Stimulated activated CD4-positive, alpha-beta T cell treated with anti-CD3 and anti-CD28 coated beads, Interleukin-15, amount 100 ng/mL, for 48 hours (primary cell): ENCODE results near the gene KCTD3.

ENCODE experiments used
- DNase-seq, 2 donors: peaks; one replicate each; pipeline ENCODE4 v3.0.0-alpha.2; 2020; ENCODE audit warnings: low read depth in 2 of 2

Gene KCTD3

DNA sequence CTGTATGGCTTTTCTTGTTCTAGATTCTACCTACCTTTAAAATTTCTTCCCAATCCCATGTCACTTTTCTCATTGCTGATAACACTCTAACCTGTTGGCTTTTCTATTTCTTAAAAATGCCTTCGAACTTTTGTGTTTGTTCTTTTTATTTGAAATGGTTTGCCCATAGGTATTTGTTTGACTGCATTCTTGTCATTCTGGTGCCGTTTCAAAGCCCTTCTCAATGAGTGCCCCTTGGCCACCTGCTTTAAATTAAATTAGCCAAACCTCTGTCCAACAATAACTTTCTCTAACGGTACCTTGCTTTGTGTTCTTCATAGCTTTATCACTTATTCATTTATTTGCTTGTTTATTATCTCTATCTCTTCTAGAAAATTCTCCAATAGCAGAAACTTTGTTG, 38.9 kb downstream of the KCTD3 start:
- no peak for DNase-seq

DNA sequence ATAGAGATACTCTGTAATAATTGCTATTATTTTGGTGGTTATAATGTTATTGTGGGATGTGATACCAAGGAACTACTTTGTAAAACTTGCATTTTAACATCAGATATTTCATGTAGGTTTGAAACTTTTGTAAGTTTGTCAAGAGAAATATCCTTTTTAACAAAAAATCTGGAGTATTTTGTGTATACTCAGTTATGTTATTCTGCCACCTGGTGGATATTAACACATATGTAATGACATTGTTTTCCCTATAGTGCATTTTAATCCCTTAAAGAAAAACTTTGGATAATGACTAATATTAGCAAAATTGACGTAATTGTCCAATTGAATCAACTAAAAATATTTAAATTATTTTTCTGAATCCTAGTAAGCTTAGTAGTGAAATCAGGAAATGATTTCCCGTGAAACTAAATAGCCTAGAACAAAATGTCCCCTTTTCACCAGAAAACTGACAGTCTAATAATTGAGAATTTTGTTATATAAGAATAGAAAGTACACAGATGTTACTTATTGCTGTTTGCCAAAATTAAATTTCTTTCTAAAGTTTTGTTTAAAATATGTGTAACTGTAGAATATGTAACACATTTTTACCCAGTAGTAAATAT, 39.6 kb downstream of the KCTD3 start:
- no peak for DNase-seq

DNA sequence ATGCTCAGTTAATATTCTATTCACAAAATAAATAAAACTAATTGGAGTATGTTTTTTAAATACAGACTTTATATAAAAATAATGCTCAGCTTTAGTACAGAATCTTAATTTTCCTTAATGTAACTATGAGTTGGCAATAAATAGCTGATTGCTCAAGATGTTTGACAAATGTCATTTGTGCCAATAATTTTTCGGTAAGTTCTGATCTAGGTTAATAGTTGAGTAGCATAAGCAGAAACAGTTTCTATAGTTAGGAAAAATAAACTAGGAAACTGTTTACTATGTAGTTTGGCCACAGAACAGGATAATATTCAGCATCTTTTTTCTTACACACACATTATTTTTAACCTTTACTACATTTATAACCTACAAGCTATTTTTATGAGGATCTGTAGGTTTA, 40.3 kb downstream of the KCTD3 start:
- DNase-seq = no peak

- no peak for DNase-seq
These were observed 41.5 kb downstream of the KCTD3 start for GRCh38 chr1:215608646-215609045.

DNA sequence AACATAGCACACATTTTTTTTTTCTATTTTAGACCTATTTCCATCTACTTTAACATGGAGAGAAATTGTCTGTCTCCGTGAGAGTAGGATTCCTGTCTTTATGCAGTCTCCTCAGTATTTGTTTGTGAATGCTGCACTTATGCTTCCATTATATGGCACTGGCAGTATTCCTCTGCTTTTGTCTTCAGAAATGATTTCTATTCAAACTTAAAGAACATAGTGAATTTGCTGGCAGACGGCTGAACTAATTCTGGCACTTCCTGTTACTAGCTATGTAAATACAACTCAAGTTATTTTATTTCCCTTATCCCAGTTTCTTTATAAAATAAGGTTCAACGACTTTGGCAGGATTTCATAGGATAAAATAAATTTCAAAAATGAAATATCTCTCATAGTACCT, 45.3 kb downstream of the KCTD3 start:
- no peak for DNase-seq

DNA sequence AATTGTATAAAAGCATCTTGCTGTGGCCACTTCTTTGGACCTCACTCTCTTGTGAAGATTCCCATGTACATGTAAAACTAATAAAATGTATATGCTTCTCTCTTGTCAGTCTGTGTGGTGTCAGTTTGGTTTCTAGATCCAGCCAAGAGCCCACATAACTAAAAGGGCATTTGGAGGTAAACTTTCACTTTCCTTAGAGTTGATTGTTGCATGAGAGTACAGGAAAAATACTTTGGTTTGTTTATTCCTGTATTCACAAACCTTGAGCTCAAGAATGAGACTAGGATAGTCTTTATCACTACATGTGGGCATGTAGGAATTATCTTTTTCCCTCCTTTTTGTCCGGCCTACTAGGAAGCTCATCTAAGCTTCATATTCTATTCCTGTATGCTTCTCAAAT, 50.9 kb downstream of the KCTD3 start:
- no peak for DNase-seq

DNA sequence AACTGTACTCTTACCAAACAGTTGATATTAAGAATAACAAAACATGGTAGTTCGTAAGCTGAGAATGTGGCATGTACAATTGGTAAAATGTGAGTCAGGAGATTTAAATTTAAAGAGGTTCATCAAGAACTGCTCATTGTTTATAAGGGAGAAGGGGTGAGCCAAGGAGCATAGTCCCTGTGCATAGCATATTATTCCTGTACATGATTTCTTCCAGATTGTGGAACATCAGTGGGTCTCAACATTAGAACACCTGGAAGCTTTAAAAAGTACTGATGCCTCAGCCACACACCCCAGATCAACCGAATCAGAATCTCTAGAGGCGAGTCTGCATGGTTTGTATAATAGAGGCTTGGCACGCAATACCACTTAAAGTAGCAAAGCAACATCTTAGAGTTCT, 56.1 kb downstream of the KCTD3 start:
- DNase-seq = no peak

DNA sequence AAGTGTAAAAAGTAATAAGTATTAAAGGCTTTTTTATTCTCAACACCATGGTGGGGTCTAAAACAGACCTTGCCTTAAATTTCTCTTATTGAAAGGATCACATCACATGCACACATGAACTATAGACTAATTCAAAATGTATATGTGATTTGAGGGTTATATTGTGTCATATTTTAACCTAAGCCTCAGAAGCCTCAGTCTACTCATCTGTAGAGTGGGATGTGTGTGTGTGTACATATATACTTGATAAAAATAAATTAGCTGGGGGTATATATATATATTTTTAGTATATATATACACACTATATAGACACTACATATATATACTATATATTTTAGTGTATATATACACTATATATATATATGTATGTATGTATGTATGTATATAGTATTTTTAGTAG, 58.8 kb downstream of the KCTD3 start:
- no peak for DNase-seq

GRCh38 chr1:215631040-215631439, 63.9 kb downstream of the KCTD3 start:
- DNase-seq = no peak

DNA sequence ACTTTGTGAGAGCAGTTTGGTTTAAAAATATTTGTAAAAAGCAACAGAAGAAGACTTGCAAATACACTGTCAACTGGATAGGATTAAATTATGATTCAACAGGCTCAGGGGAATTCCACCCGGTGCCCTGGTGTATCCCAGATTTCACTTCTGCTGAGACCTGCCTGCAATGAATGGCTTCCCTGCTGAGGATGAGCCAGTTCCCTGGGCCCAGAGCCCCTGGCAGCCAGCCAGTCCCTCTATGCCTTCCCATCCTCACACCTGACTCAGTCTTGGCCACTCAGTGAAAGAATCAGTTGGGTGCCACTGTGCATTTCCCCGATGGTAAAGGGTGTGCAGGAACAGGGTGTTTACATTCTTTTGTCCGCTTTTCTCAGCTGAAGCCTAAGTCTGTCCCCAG, 64.4 kb downstream of the KCTD3 start:
- DNase-seq = no peak

DNA sequence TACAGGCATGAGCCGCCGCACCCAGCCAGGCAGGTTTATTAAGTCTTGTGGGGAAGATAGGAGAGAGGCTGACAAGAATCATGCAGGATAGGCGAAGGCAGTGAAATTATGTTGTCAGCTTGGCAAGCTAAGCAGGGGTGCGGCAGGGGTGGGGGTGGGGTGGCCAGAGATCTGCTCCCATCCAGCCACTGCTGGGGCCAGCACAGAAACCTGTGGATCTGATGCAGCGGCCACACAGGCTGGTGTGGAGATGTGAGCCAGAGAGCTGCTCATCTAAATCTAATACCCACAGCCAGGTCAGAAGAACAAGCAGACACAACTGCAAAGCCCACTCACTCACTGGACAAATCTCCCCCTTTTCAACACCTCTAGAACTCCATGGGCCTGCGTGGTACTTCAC, 68.7 kb downstream of the KCTD3 start:
- DNase-seq = no peak

DNA sequence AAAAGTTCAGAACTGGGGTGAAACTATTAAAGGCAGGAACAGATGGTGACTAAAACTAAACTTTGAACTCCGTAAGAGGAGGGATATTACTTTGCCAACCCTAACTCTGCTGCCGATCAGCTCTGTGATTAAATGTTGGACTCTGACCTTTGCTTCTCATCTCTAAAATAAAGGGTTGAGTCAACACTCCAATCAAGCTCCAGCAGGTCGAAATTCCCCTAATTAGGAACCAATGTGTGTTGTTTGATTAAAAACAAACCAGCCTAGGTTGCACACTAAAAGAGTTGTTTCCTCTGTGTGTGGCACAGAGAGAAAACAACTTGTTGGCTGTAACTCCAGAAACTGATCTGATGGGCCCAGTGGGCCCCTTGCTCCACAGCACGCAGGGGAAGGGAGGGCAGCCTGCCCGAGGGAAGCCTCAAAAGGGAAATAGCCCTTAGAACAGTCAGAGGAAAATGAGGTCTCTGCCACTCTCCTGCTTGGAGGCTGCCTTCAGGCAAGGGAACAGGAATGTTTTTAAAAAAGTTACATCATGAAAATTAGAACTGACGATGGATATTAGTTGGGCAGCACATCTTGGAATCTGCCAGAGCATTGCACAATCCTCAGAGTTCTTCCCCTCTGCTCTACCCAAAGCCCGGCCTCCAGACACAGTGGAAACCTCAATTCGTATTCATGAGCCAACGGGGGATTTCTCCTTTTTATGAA, 69.3 kb downstream of the KCTD3 start:
- DNase-seq = no peak

- DNase-seq = no peak
These were observed 70.0 kb downstream of the KCTD3 start for GRCh38 chr1:215637041-215637573.

GRCh38 chr1:215640429-215641148, 73.5 kb downstream of the KCTD3 start:
- DNase-seq = no peak

- no peak for DNase-seq
These were observed 76.7 kb downstream of the KCTD3 start for GRCh38 chr1:215643592-215644321.

GRCh38 chr1:215645182-215645581, 78.1 kb downstream of the KCTD3 start:
- no peak for DNase-seq

GRCh38 chr1:215645861-215646260, 78.8 kb downstream of the KCTD3 start:
- no peak for DNase-seq

- DNase-seq = no peak
These were observed 80.6 kb downstream of the KCTD3 start for GRCh38 chr1:215647738-215648137.

DNA sequence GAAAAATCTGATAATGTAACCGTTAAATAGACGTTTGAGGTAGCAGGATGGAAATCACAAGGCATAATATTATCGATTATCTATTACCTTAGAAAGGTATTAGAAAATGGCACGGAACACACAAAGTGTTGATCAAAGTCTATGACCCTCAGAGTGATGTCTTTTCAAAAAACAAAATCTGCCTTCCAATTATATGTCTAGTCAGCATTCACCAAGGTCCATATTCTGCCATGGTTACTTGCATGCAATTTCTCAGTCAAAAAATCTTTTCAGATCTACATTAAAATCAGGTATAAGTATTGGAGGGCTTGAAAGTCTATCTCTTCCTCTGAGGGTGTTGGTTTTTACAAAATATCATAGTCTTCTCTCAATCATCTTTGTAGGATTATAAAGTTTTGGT, 81.9 kb downstream of the KCTD3 start:
- no peak for DNase-seq

- no peak for DNase-seq
These were observed 83.5 kb downstream of the KCTD3 start for GRCh38 chr1:215650446-215651149.

DNA sequence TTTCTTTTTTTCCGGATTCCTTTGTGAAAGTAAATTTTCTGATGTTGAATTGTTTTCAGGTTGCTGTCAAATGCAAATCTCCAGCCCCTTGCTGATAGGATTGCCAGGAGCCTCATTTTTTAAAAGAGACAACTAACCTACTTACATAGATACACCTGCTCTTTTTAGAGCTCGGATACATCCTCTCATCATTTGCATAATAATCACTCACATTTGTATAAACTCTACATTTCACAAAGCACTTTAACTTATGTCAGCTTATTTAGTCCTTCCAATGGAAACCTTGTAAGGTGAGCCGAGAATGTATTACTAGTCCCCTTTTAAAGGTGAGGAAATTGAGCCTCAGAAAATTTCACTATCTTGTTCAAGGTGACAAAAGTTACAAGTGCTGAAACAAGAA, 84.8 kb downstream of the KCTD3 start:
- DNase-seq = no peak

DNA sequence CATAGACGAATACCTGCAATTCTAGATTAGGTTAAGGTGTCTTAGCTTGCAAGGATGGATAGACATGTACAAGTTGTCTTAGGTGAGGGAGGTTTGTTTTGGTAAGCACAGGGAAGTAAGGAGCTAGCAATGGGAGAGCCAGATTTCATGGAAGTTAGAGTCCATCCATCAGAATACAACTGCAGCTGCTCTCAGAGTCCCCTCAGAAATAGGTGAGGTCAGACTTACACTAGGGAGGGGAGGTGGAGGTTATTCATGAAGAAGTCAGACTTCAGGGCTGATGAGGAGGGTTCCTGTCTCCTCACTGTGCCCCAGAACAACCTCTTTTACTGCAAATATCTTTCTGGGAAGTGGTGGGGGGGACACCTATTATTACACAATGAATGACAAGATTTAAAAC, 85.3 kb downstream of the KCTD3 start:
- DNase-seq = no peak
